ENCODE results near the gene SEC16B.

GRCh38 chr1:177912991-177913390, 56.9 kb downstream of the SEC16B start:
- TF ChIP-seq POLR2A (IDR thresholded peaks at IDR 0.05) = no peak
- no peak for TF ChIP-seq CTCF (IDR thresholded peaks at IDR 0.05)

All from breast epithelium (tissue), 3 donors.